ENCODE results near the gene BAG2.
A peak's percentile ranks its signal among the peaks of the same experiment; 100 is the strongest.

Gene BAG2

GRCh38 chr6:57172136-57173055, at the start of gene BAG2:
Gene BAG2, plus strand, starts transcription at chr6:57172326. Its CDS starts 372 bp downstream, at chr6:57172698.
- peak; percentile 92 for DNase-seq

GRCh38 chr6:57123111-57123510, 49.0 kb upstream of the BAG2 start:
- no peak for DNase-seq

DNA sequence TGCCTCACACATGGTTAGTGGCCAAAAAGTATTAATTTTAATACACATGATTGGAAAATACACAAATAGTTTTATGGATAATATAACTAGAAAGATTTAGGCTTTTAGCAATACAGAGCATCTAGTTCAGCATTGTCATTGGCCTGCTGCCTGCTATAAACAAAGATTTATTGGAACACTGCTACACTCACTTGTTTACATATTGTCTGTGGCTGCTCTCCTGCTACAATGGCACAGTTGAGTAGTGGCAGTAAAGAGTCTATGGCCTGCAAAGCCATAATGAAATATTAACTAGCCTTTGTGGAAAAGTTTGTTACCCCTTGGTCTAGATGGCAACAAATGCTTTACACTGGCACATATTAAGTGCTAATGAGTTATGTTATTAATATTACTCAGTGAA, 44.4 kb upstream of the BAG2 start:
- DNase-seq = no peak

- DNase-seq = no peak
These were observed 41.4 kb upstream of the BAG2 start for GRCh38 chr6:57130661-57131177.

- no peak for DNase-seq
These were observed 37.2 kb upstream of the BAG2 start for GRCh38 chr6:57134954-57135353.

DNA sequence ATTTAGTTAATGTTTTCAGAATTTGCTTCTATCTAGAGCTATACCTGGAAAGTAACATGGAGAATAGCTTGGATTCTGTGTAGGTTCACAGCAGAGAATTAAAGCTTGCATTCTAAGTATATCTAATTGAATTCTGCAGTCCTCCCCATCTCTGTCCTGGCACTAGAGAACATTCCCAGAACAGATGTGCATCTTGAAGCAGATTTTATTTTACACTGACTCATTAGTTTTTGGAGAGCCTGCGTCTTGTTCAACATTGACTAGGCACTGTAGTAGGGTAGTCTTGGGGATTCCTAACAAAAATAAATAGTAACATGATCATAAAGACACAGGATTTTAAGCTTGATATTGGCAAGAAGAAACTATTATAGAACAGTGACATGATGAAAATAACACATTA, 36.2 kb upstream of the BAG2 start:
- DNase-seq = no peak

DNA sequence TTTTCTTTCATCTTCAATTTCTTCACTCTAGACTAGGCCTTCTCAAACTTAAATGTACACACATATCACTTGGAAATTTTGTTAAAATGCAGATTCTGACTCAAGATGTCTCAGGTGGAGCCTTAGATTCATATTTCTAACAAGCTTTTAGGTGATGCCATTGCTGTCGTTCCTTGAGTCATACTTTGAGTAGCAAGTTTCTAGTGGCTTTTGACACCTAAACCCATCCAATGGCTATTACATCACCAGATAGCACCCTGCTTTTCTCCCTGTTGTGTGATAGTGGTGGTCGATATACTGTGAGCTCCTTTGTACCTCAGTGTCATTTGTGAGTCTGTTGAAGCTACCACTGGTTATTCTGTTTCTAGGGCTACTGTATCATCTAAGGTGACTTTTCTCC, 34.8 kb upstream of the BAG2 start:
- no peak for DNase-seq

DNA sequence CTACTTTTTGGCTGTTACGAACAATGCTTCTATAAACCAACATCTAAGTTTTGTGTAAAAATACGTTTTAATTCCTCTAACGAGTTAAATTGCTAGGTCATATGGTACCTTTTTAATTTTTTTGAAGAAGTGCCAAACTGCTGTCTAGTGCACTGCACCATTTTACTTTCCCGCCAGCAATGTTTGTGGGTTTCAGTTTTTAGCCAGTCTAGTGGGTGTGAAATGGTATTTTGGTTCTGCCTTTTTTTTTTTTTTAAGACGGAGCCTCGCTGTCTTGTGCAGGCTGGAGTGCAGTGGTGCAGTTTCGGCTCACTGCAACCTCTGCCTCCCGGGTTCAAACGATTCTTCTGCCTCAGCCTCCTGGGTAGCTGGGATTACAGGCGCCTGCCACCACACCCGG, 34.1 kb upstream of the BAG2 start:
- no peak for DNase-seq

DNA sequence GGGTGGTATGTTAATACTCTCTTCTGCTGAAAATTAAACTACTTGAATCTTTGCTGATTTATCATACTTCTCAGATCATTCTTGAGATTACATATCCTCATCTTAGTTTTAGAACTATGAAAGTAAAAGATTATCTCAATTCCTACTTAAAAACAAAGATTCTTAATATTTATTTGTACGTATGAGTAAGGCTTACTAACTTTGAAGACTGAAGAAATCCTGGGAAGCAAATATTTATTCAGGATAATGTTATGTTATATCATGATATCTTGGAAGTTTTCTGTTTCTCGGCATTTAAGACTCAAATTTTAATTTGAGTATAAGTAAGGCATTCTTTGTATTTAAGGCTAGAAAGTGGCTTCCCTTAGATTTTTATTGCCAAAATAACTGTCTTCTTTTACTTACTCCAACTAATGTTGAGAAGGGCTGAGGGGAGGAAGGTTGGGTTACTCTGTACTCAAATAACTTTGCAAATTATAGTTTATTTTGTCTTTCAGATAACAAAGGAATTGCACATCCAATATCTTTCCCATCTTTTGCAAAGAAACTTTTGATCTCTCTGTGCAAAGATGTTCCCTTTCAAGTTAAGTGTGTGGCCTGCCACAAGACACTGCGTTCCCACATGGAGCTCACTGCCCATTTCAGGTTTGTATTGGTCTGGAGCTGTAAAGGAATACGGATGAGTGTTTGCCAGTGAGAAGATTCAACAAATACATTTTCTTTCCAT, 30.5 kb upstream of the BAG2 start:
- DNase-seq = no peak

- DNase-seq = no peak
These were observed 30.0 kb upstream of the BAG2 start for GRCh38 chr6:57142178-57142525.

GRCh38 chr6:57143690-57144089, 28.4 kb upstream of the BAG2 start:
- no peak for DNase-seq

GRCh38 chr6:57147401-57147800, 24.7 kb upstream of the BAG2 start:
- DNase-seq = no peak

GRCh38 chr6:57147955-57148858, 23.9 kb upstream of the BAG2 start:
- DNase-seq = no peak

- DNase-seq = no peak
These were observed 13.5 kb upstream of the BAG2 start for GRCh38 chr6:57158658-57159057.

DNA sequence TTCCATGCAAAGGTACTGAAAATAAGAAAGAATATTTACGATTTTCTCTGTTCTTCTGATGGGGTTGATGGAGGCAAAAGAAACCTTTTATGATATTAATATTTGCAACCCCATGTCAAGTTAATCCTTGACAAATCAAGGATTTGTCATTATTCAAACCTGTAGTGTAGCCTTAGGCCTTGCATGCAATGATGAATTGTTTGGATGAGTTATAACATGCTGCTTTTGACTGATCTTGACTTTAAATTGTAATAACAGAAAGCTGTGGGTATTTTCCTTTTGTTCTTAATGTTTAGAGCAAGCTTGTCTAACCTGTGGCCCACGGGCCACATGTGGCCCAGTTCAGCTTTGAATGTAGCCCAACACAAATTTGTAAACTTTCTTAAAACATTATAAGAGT, 13.0 kb upstream of the BAG2 start:
- DNase-seq = no peak

- DNase-seq = no peak
These were observed 10.1 kb upstream of the BAG2 start for GRCh38 chr6:57162028-57162427.

DNA sequence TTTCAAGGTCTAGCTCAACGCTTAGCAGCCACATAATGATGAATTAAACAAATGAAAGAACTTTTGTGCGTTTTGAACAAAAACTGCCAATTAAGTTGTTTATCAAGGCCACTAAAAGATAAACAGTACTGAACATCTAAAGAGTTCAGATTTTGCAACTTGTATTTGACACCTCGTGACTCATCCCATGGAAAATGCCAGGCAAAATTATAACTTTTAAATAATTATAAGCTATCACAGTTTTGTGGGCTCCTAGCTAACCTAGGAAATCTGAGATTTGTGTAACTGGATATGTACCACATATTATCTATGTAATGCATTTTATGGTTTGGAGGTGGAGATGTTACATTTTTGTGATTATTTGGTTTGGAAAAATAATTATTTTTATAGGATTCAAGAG, 9.6 kb upstream of the BAG2 start:
- DNase-seq = no peak

- no peak for DNase-seq
These were observed 8.2 kb upstream of the BAG2 start for GRCh38 chr6:57163956-57164355.

GRCh38 chr6:57165080-57165479, 7.0 kb upstream of the BAG2 start:
- no peak for DNase-seq

DNA sequence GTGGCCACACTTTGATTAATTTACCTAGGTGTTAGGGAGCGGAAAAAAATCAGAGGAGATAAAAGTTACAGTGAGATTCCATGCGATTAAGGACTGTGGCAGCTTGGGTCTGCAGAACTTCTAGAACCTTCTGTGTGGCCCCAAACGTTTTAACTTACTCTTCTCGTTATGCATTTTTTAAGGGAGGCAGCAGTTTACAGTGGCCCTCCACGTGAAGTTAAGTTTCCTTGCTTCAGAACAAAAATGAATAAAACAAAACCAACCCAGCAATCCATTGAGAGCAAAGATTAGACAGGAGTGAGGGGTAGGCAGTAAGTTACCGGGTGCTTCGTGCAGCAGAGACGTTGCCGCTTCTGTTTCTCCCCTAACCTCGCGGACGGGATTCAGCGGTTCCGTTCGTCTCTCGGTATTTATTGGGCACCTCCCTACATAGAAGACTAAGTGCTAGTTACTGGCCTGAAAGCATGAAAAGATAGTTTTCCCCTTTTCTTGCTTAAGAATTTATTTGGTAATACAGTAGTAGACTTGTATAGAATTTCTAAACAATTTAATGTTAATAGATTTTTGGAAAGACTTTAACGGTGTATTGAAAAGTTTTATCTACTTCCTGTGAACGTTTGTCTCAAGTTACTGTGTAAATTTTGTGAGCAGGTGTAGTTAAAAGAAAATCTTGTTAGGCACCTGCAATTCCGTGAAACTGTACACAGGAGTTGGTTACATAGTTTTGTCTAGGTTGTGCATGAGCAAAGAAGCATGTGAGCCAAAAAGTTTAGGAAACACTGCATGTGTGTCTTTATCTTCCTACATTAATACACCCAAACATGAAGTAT, 1.1 kb downstream of the BAG2 start:
- peak; percentile 57 for DNase-seq

DNA sequence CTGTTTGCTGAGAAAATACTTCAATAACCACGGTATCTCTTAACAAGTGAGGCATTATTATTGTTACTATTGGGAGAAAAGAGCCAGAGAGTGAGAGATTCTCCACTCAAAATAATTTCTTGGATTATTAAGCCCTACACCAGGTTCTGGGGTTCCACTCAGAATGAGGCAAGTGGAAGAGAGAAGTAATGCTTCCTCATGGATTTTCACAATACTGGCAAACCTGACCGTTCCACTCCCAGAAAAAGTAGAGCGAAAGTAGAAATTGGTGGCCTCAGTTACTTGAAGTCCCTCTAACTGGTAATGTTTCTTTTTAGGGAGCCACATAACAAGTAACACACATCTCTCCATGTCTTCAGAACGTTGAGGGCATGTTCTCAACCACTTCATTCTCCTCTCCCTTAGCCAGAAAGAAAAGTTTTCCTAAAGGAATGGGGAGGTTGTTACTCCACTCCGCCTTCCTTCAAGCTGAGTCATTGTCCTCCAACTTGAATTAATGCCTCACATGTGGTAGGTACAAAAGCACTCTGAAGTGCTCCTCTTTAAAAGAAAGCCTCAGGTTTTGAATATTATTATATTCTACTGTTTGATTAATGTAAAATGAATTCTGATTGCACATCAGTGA, 1.9 kb downstream of the BAG2 start:
- DNase-seq = no peak

DNA sequence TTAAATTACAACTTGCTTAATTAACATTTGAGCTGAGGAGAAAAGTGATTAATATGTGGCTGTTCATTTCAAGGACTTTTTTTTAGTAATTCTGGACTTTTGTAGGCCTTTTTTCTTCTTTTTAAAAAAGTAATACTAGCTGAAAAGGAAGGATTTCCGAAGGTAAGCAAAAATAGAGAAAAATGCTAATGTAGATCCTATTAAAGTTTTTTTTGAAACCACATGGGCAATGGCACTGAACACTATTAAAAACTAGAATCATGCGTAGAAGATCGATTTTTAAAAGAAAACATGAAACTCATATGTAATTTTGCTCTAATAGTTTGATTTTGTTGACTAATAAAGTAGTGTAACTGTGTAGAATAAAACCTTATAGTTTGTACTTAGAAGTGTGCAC, 2.4 kb downstream of the BAG2 start:
- DNase-seq = no peak

All from KG1 (cell line).